Spleen (tissue), 7 donors: ENCODE data around the gene COL21A1.

Source experiments
- CTCF ChIP-seq, 11 experiments: fragments of 200-600 bp in 7 of 11; fragments of 450-650 bp in 4 of 11; sonication (generic) in 4 of 11; IDR thresholded peaks in 8 of 11; conservative IDR thresholded peaks in 3 of 11; 1 replicate in 7 of 11; 2 replicates in 4 of 11; pipeline versions ENCODE4 v1.4.0 to v1.8.0; 2016 to 2021; ENCODE audit warnings: antibody characterized with exemption in 11 of 11, inconsistent platforms in 4 of 11, mild to moderate bottlenecking in 1 of 11
- POLR2A ChIP-seq, 3 donors: fragments of 450-650 bp; IDR thresholded peaks; one replicate each; pipeline ENCODE4 v1.5.1; 2017; ENCODE audit warnings: antibody characterized with exemption in 3 of 3, mild to moderate bottlenecking in 1 of 3
- donor health status: DM: no; HTN: no; CAD: no; lungs with moderate emphysema.
- donor health status: DM: no; HTN: no; CAD: no.
- donor health status: DM: no; HTN: no; CAD: no.

GRCh38 chr6:56270812-56271441 is 23.5 kb upstream of the COL21A1 start:
- TF ChIP-seq CTCF (IDR thresholded peaks at IDR 0.05 in 8 of 11, conservative IDR thresholded peaks at IDR 0.05 in 3 of 11) = no peak
- TF ChIP-seq POLR2A (IDR thresholded peaks at IDR 0.05) = no peak
